A673 (cell line): ENCODE results near the gene TNFSF11.

Source experiments
- CTCF ChIP-seq: fragments of 300-800, 200-600 bp; sonication (generic); conservative IDR thresholded peaks from 2 replicates; pipeline ENCODE4 v1.5.1; 2017; ENCODE audit warnings: low read depth, mild to moderate bottlenecking, antibody characterized with exemption, low read length, moderate library complexity, mixed read lengths
- EZH2 ChIP-seq: fragments of 200-600 bp; sonication (generic); IDR thresholded peaks from 2 replicates; pipeline ENCODE4 v1.6.1; 2017; ENCODE audit warnings: borderline replicate concordance, low read depth, mild to moderate bottlenecking, mixed read lengths, antibody characterized with exemption, low read length; ENCODE audit not compliant: poor library complexity, severe bottlenecking

DNA sequence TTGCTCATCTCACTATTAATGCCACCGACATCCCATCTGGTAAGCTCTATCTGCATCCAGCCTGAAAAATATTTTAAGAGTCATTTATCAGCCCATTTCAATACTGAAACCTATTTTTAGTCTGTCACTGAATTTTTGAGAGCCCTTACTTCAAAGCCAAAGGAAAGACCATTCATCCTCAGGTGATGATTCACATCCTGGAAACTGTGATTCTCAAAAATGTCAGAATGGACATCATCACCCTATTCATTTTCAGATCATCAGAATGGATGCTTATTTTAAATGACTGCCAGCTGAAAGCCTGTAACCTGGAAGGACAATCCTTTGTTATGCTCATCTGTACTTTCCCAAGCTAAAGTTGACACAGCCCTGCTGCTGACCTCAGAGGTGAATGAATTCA is 27.0 kb downstream of the TNFSF11 start:
- TF ChIP-seq CTCF (no peak), EZH2 (no peak)
